MM.1S (cell line): ENCODE data around the gene SERPINA10.
A peak's percentile ranks its signal among the peaks of the same experiment; 100 is the strongest.

Source experiments
- DNase-seq: peaks from one replicate; pipeline ENCODE4 v3.0.0-alpha.2; 2015
- H2AFZ ChIP-seq: fragments of 300-600 bp; sonication (generic); 2 replicates; pipeline ENCODE4 v1.6.0; 2016; ENCODE audit warnings: antibody characterized with exemption, low read length
- H3F3A ChIP-seq: fragments of 300-600 bp; sonication (generic); 2 replicates; pipeline ENCODE4 v1.6.1; 2016; ENCODE audit warnings: mild to moderate bottlenecking, antibody characterized with exemption, low read length, moderate library complexity, mixed read lengths; ENCODE audit not compliant: insufficient read depth
- H3K27ac ChIP-seq: fragments of 300-600 bp; sonication (generic); 2 replicates; pipeline ENCODE4 v1.5.1; 2016; ENCODE audit warnings: mild to moderate bottlenecking, low read length
- H3K27me3 ChIP-seq: fragments of 300-600 bp; sonication (generic); replicated peaks from 2 replicates; pipeline ENCODE4 v1.6.0; 2016; ENCODE audit warnings: low read length; ENCODE audit not compliant: insufficient read depth
- H3K36me3 ChIP-seq: fragments of 300-600 bp; sonication (generic); replicated peaks from 2 replicates; pipeline ENCODE4 v1.6.1; 2016; ENCODE audit warnings: mild to moderate bottlenecking, low read length, mixed read lengths; ENCODE audit not compliant: insufficient read depth
- H3K4me1 ChIP-seq: fragments of 300-600 bp; sonication (generic); 2 replicates; pipeline ENCODE4 v1.6.1; 2016; ENCODE audit warnings: low read length, mixed read lengths
- H3K4me2 ChIP-seq: fragments of 300-600 bp; sonication (generic); 2 replicates; pipeline ENCODE4 v1.6.0; 2016; ENCODE audit warnings: low read depth, low read length
- H3K4me3 ChIP-seq: fragments of 300-600 bp; sonication (generic); 2 replicates; pipeline ENCODE4 v1.5.1; 2016; ENCODE audit warnings: low read length, mixed read lengths
- H3K79me2 ChIP-seq: fragments of 300-600 bp; sonication (generic); 2 replicates; pipeline ENCODE4 v1.6.1; 2016; ENCODE audit warnings: mixed run types, low read length, mixed read lengths
- H3K9ac ChIP-seq: fragments of 300-600 bp; sonication (generic); 2 replicates; pipeline ENCODE4 v1.6.1; 2016; ENCODE audit warnings: low read length, mixed read lengths
- H3K9me2 ChIP-seq: fragments of 300-600 bp; sonication (generic); replicated peaks from 2 replicates; pipeline ENCODE4 v1.6.1; 2016; ENCODE audit warnings: mild to moderate bottlenecking, low read length, mixed read lengths; ENCODE audit not compliant: insufficient read depth
- H3K9me3 ChIP-seq: fragments of 300-600 bp; sonication (generic); replicated peaks from 2 replicates; pipeline ENCODE4 v1.6.1; 2016; ENCODE audit warnings: mild to moderate bottlenecking, low read length, mixed read lengths; ENCODE audit not compliant: insufficient read depth
- H4K20me1 ChIP-seq: fragments of 300-600 bp; sonication (generic); 2 replicates; pipeline ENCODE4 v1.6.1; 2016; ENCODE audit warnings: mild to moderate bottlenecking, low read length, moderate library complexity, mixed read lengths; ENCODE audit not compliant: insufficient read depth
- CTCF ChIP-seq: fragments of 300-600 bp; sonication (generic); IDR thresholded peaks from 2 replicates; pipeline ENCODE4 v1.5.1; 2016; ENCODE audit warnings: antibody characterized with exemption, low read length, mixed read lengths
- EZH2 ChIP-seq: fragments of 300-600 bp; sonication (generic); optimal IDR thresholded peaks from 2 replicates; pipeline ENCODE3; 2017; ENCODE audit warnings: low read depth, mild to moderate bottlenecking, antibody characterized with exemption, low read length, mixed read lengths
- EZH2phosphoT487 ChIP-seq: fragments of 300-600 bp; sonication (generic); IDR thresholded peaks from 2 replicates; pipeline ENCODE4 v1.6.1; 2018; ENCODE audit warnings: antibody characterized with exemption, low read length

Gene SERPINA10

GRCh38 chr14:94310248-94310647, 17.2 kb upstream of the SERPINA10 start:
- no peak for DNase-seq
- TF ChIP-seq EZH2 = no peak
- no peak for TF ChIP-seq EZH2phosphoT487
- no peak for TF ChIP-seq CTCF

GRCh38 chr14:94309721-94310120, 16.7 kb upstream of the SERPINA10 start:
- no peak for DNase-seq

More at GRCh38 chr14:94310248-94310647, 17.2 kb upstream of the SERPINA10 start:
- Histone ChIP-seq H3K27me3 (no peaks in the 10 kb centered on the region), H3K9me3 (no peaks in the 10 kb centered on the region), H3K4me2 (no peak overlapping the region), H3K9ac (no peak overlapping the region), H3K79me2 (no peaks in the 10 kb centered on the region), H3K36me3 (no peaks in the 10 kb centered on the region), H3K9me2 (no peaks in the 10 kb centered on the region), H4K20me1 (no peaks in the 10 kb centered on the region), H3K4me3 (no peak overlapping the region), H3K27ac (no peak overlapping the region), H3F3A (no peaks in the 10 kb centered on the region), H2AFZ (no peak overlapping the region), H3K4me1 (no peaks in the 10 kb centered on the region)

GRCh38 chr14:94307410-94307992, 14.4 kb upstream of the SERPINA10 start:
- H2AFZ ChIP-seq = no peak overlapping the region
- H3K4me1 ChIP-seq = no peaks in the 10 kb centered on the region
- no peak overlapping the region for H3K9ac ChIP-seq
- no peaks in the 10 kb centered on the region for H4K20me1 ChIP-seq
- no peaks in the 10 kb centered on the region for H3K9me3 ChIP-seq
- no peaks in the 10 kb centered on the region for H3F3A ChIP-seq
- no peaks in the 10 kb centered on the region for H3K36me3 ChIP-seq
- H3K27me3 ChIP-seq = no peaks in the 10 kb centered on the region
- no peaks in the 10 kb centered on the region for H3K9me2 ChIP-seq
- no peak overlapping the region for H3K27ac ChIP-seq
- TF ChIP-seq CTCF (peak; percentile 39), EZH2 (no peak)
- no peak for DNase-seq
- no peak overlapping the region for H3K4me3 ChIP-seq
- no peak overlapping the region for H3K4me2 ChIP-seq
- no peaks in the 10 kb centered on the region for H3K79me2 ChIP-seq

More at GRCh38 chr14:94309721-94310120, 16.7 kb upstream of the SERPINA10 start:
- H3K27ac ChIP-seq = no peak overlapping the region
- no peaks in the 10 kb centered on the region for H3K9me3 ChIP-seq
- H4K20me1 ChIP-seq = no peaks in the 10 kb centered on the region
- no peak overlapping the region for H2AFZ ChIP-seq
- H3K36me3 ChIP-seq = no peaks in the 10 kb centered on the region
- no peaks in the 10 kb centered on the region for H3K79me2 ChIP-seq
- no peaks in the 10 kb centered on the region for H3F3A ChIP-seq
- H3K4me1 ChIP-seq = no peaks in the 10 kb centered on the region
- no peaks in the 10 kb centered on the region for H3K9me2 ChIP-seq
- no peaks in the 10 kb centered on the region for H3K27me3 ChIP-seq
- H3K4me3 ChIP-seq = no peak overlapping the region
- TF ChIP-seq EZH2 = no peak
- TF ChIP-seq EZH2phosphoT487 = no peak
- TF ChIP-seq CTCF = no peak
- no peak overlapping the region for H3K4me2 ChIP-seq
- H3K9ac ChIP-seq = no peak overlapping the region
